Colonic mucosa (tissue), 4 donors: ENCODE results near the gene KCNK7. TPM values are rescaled to one million over a fixed set of nuclear protein-coding genes. Genes with fewer than 3 reads are reported as not detected.

Experiments
- DNase-seq: peaks from one replicate; pipeline ENCODE4 v3.0.0-alpha.2; 2020
- H3K27ac ChIP-seq: fragments of 200-600 bp; one replicate; pipeline ENCODE4 v1.8.0; 2021
- H3K27me3 ChIP-seq: fragments of 200-600 bp; one replicate; pipeline ENCODE4 v1.8.0; 2021
- H3K36me3 ChIP-seq: fragments of 200-600 bp; one replicate; pipeline ENCODE4 v1.8.0; 2021
- H3K4me1 ChIP-seq: fragments of 200-600 bp; one replicate; pipeline ENCODE4 v1.8.0; 2021; ENCODE audit warnings: mild to moderate bottlenecking
- H3K4me3 ChIP-seq: fragments of 200-600 bp; one replicate; pipeline ENCODE4 v1.8.0; 2021
- H3K9ac ChIP-seq, 2 donors: one replicate each; pipeline ENCODE4 v1.7.0; 2013; ENCODE audit warnings: control low read depth in 2 of 2, low read depth in 2 of 2, low read length in 2 of 2
- H3K9me3 ChIP-seq: fragments of 200-600 bp; one replicate; pipeline ENCODE4 v1.8.0; 2021
- CTCF ChIP-seq: fragments of 200-600 bp; IDR thresholded peaks from one replicate; pipeline ENCODE4 v1.8.0; 2022; ENCODE audit warnings: antibody characterized with exemption, mild to moderate bottlenecking
- intact Hi-C: fragments of 100-400 bp; cut with DNase I; formaldehyde crosslinking; loops from one replicate; pipeline ENCODE4 v1.14.1; 2022
- total RNA-seq, 2 donors: library from RNA; stranded (reverse); fragmentation: NEBNext Ultra II Directional in 1 of 2; extraction: Animal tissue kit (Norgen Biotek cat#: 25700) in 1 of 2; gene quantifications; one replicate each; pipeline ENCODE4 v1.2.1, GENCODE V29; 2021
- donor health status: healthy.
- donor health status: DM: no; HTN: no; CAD: no.
- donor health status: DM: no; HTN: no; CAD: no.

KCNK7 gene
- total RNA-seq, 2 donors from 2014 or later: 0.40 to 0.69 TPM

GRCh38 chr11:65607614-65608426 lies 12.2 kb upstream of the KCNK7 start:
- H3K4me3 ChIP-seq: no peak overlapping the region
- peaks cover 14% of the 10 kb centered on the region for H3K36me3 ChIP-seq
- H3K9ac ChIP-seq: no peak overlapping the region
- no peaks in the 10 kb centered on the region for H3K9me3 ChIP-seq
- H3K4me1 ChIP-seq: peaks cover 22% of the 10 kb centered on the region
- no peak for TF ChIP-seq CTCF
- DNase-seq: no peak
- H3K27ac ChIP-seq: peak overlapping the region; percentile 22
- no peaks in the 10 kb centered on the region for H3K27me3 ChIP-seq
- intact Hi-C loops: no loop called here

- peaks cover 14% of the 10 kb centered on the region for H3K36me3 ChIP-seq
- no peak overlapping the region for H3K4me3 ChIP-seq
- peak; percentile 95 for DNase-seq
- no peak for TF ChIP-seq CTCF
- peak overlapping the region; percentile 62 for H3K27ac ChIP-seq
- peaks cover 15% of the 10 kb centered on the region for H3K4me1 ChIP-seq
- peak overlapping the region in 1 of 2 donors; percentile 33 for H3K9ac ChIP-seq
- H3K27me3 ChIP-seq: no peaks in the 10 kb centered on the region
- H3K9me3 ChIP-seq: no peaks in the 10 kb centered on the region
- intact Hi-C loops: no loop called here
Observed at GRCh38 chr11:65606876-65607613, 11.4 kb upstream of the KCNK7 start.

GRCh38 chr11:65604258-65604657 lies 8.7 kb upstream of the KCNK7 start:
- no peak overlapping the region for H3K27ac ChIP-seq
- DNase-seq: no peak
- H3K4me1 ChIP-seq: peaks cover 4% of the 10 kb centered on the region
- no peak overlapping the region for H3K4me3 ChIP-seq
- TF ChIP-seq CTCF: no peak
- H3K36me3 ChIP-seq: peaks cover 14% of the 10 kb centered on the region
- H3K9me3 ChIP-seq: no peaks in the 10 kb centered on the region
- intact Hi-C loops: no loop called here
- no peaks in the 10 kb centered on the region for H3K27me3 ChIP-seq
- H3K9ac ChIP-seq: no peak overlapping the region

- no peak overlapping the region for H3K27ac ChIP-seq
- no peak overlapping the region for H3K4me3 ChIP-seq
- no peak overlapping the region for H3K9ac ChIP-seq
- intact Hi-C loops: no loop called here
- no peaks in the 10 kb centered on the region for H3K9me3 ChIP-seq
- TF ChIP-seq CTCF: no peak
- DNase-seq: no peak
- H3K4me1 ChIP-seq: peaks cover 5% of the 10 kb centered on the region
- no peaks in the 10 kb centered on the region for H3K27me3 ChIP-seq
- peaks cover 15% of the 10 kb centered on the region for H3K36me3 ChIP-seq
Observed at GRCh38 chr11:65599955-65600246, 4.3 kb upstream of the KCNK7 start.

GRCh38 chr11:65599216-65599954 lies 3.8 kb upstream of the KCNK7 start:
- TF ChIP-seq CTCF: no peak
- H3K9ac ChIP-seq: no peak overlapping the region
- peaks cover 11% of the 10 kb centered on the region for H3K36me3 ChIP-seq
- intact Hi-C loops: no loop called here
- no peaks in the 10 kb centered on the region for H3K27me3 ChIP-seq
- no peak for DNase-seq
- H3K4me3 ChIP-seq: no peak overlapping the region
- H3K27ac ChIP-seq: no peak overlapping the region
- peaks cover 5% of the 10 kb centered on the region for H3K4me1 ChIP-seq
- no peaks in the 10 kb centered on the region for H3K9me3 ChIP-seq
